Karpas-422 (cell line): ENCODE data around the gene ROBO1. TPM values are rescaled to one million over a fixed set of nuclear protein-coding genes. Genes with fewer than 3 reads are reported as not detected.

Source experiments
- DNase-seq: peaks from one replicate; pipeline ENCODE4 v3.0.0-alpha.2; 2015
- H2AFZ ChIP-seq: fragments of 200-600 bp; sonication (generic); 2 replicates; pipeline ENCODE4 v1.6.1; 2014; ENCODE audit warnings: antibody characterized with exemption, low read length, mixed read lengths
- H3K27ac ChIP-seq: fragments of 200-600 bp; sonication (generic); 2 replicates; pipeline ENCODE4 v1.5.1; 2014; ENCODE audit warnings: mild to moderate bottlenecking, low read length, moderate library complexity
- H3K27me3 ChIP-seq: fragments of 200-600 bp; sonication (generic); 2 replicates; pipeline ENCODE4 v1.6.1; 2014; ENCODE audit warnings: low read length, mixed read lengths
- H3K36me3 ChIP-seq: fragments of 200-600 bp; sonication (generic); 2 replicates; pipeline ENCODE4 v1.6.1; 2014; ENCODE audit warnings: low read length, mixed read lengths; ENCODE audit not compliant: insufficient read depth
- H3K4me1 ChIP-seq: fragments of 200-600 bp; sonication (generic); 2 replicates; pipeline ENCODE4 v1.6.1; 2014; ENCODE audit warnings: mild to moderate bottlenecking, low read length, mixed read lengths
- H3K4me2 ChIP-seq: fragments of 200-600 bp; sonication (generic); 2 replicates; pipeline ENCODE4 v1.6.1; 2014; ENCODE audit warnings: low read length, low read depth, mild to moderate bottlenecking; ENCODE audit not compliant: poor library complexity, severe bottlenecking
- H3K4me3 ChIP-seq: fragments of 200-600 bp; sonication (generic); 2 replicates; pipeline ENCODE4 v1.5.1; 2014; ENCODE audit warnings: mild to moderate bottlenecking, antibody characterized with exemption, low read length, mixed read lengths
- H3K79me2 ChIP-seq: fragments of 200-600 bp; sonication (generic); 2 replicates; pipeline ENCODE4 v1.6.1; 2014; ENCODE audit warnings: mild to moderate bottlenecking, low read length, mixed read lengths
- H3K9ac ChIP-seq: fragments of 200-600 bp; sonication (generic); 2 replicates; pipeline ENCODE4 v1.6.0; 2014; ENCODE audit warnings: low read length
- H3K9me2 ChIP-seq: fragments of 200-600 bp; sonication (generic), shearing (Covaris generic); replicated peaks from 2 replicates; pipeline ENCODE4 v1.6.0; 2014; ENCODE audit warnings: mild to moderate bottlenecking, low read length, moderate library complexity; ENCODE audit not compliant: insufficient read depth
- H3K9me3 ChIP-seq: fragments of 300-700, 200-600 bp; sonication (generic); 2 replicates; pipeline ENCODE4 v1.6.1; 2014; ENCODE audit warnings: low read length, mixed read lengths
- H4K20me1 ChIP-seq: fragments of 200-600 bp; sonication (generic); 2 replicates; pipeline ENCODE4 v1.6.1; 2014; ENCODE audit warnings: mild to moderate bottlenecking, antibody characterized with exemption, low read length, low read depth; ENCODE audit not compliant: insufficient read depth
- total RNA-seq: library from RNA; depleted of rRNA; stranded (reverse); fragments of >200 nt; shearing (Covaris generic); gene quantifications from 2 replicates; pipeline ENCODE4 v1.2.3, GENCODE V29; 2014; ENCODE audit warnings: low replicate concordance

ROBO1 gene
- total RNA-seq, 1 experiment from 2014 or later, result not detected

- H3K9me3 ChIP-seq, result no peaks in the 10 kb centered on the region
- H4K20me1 ChIP-seq, result no peaks in the 10 kb centered on the region
- H3K79me2 ChIP-seq, result no peaks in the 10 kb centered on the region
- 0 out of 2 replicates have a peak, but pooled peaks cover 3% of the 10 kb centered on the region for H3K27me3 ChIP-seq
- H3K9me2 ChIP-seq, result no peaks in the 10 kb centered on the region
- H3K4me1 ChIP-seq, result no peaks in the 10 kb centered on the region
- H3K9ac ChIP-seq, result no peak overlapping the region
- H3K27ac ChIP-seq, result no peak overlapping the region
- DNase-seq, result no peak
- no peak overlapping the region for H3K4me3 ChIP-seq
- H2AFZ ChIP-seq, result no peak overlapping the region
- no peak overlapping the region for H3K4me2 ChIP-seq
- no peaks in the 10 kb centered on the region for H3K36me3 ChIP-seq
Measured at GRCh38 chr3:78871048-78871447, 896.8 kb downstream of the ROBO1 start.

- no peaks in the 10 kb centered on the region for H3K9me2 ChIP-seq
- H3K36me3 ChIP-seq, result no peaks in the 10 kb centered on the region
- H3K79me2 ChIP-seq, result no peaks in the 10 kb centered on the region
- no peak overlapping the region for H3K27ac ChIP-seq
- H3K4me3 ChIP-seq, result no peak overlapping the region
- no peak overlapping the region for H3K9ac ChIP-seq
- DNase-seq, result no peak
- H2AFZ ChIP-seq, result no peak overlapping the region
- no peaks in the 10 kb centered on the region for H4K20me1 ChIP-seq
- H3K27me3 ChIP-seq, result 0 out of 2 replicates have a peak, but pooled peaks cover 3% of the 10 kb centered on the region
- H3K4me2 ChIP-seq, result no peak overlapping the region
- no peaks in the 10 kb centered on the region for H3K4me1 ChIP-seq
- H3K9me3 ChIP-seq, result no peaks in the 10 kb centered on the region
Measured at GRCh38 chr3:78870484-78870883, 897.3 kb downstream of the ROBO1 start.

- no peak overlapping the region for H3K4me2 ChIP-seq
Measured at GRCh38 chr3:78868570-78868969, 899.2 kb downstream of the ROBO1 start.

GRCh38 chr3:78867409-78868372 is 900.1 kb downstream of the ROBO1 start:
- Histone ChIP-seq H3K4me2 (no peak overlapping the region), H3K27me3 (0 out of 2 replicates have a peak, but pooled peaks cover 3% of the 10 kb centered on the region), H3K36me3 (no peaks in the 10 kb centered on the region), H3K9me3 (no peaks in the 10 kb centered on the region), H3K27ac (no peak overlapping the region), H3K9ac (no peak overlapping the region), H2AFZ (no peak overlapping the region), H3K4me3 (no peak overlapping the region), H3K79me2 (no peaks in the 10 kb centered on the region), H4K20me1 (no peaks in the 10 kb centered on the region), H3K9me2 (no peaks in the 10 kb centered on the region), H3K4me1 (no peaks in the 10 kb centered on the region)
- DNase-seq, result no peak

More at GRCh38 chr3:78868570-78868969, 899.2 kb downstream of the ROBO1 start:
- H3K27ac ChIP-seq, result no peak overlapping the region
- no peak overlapping the region for H3K9ac ChIP-seq
- no peaks in the 10 kb centered on the region for H3K79me2 ChIP-seq
- no peaks in the 10 kb centered on the region for H3K4me1 ChIP-seq
- H3K4me3 ChIP-seq, result no peak overlapping the region
- no peaks in the 10 kb centered on the region for H3K36me3 ChIP-seq
- H4K20me1 ChIP-seq, result no peaks in the 10 kb centered on the region
- no peaks in the 10 kb centered on the region for H3K9me3 ChIP-seq
- no peak for DNase-seq
- H2AFZ ChIP-seq, result no peak overlapping the region
- no peaks in the 10 kb centered on the region for H3K9me2 ChIP-seq
- 0 out of 2 replicates have a peak, but pooled peaks cover 3% of the 10 kb centered on the region for H3K27me3 ChIP-seq

- no peak overlapping the region for H3K4me2 ChIP-seq
Measured at GRCh38 chr3:78863306-78864203, 904.2 kb downstream of the ROBO1 start.

GRCh38 chr3:78861156-78861555 is 906.6 kb downstream of the ROBO1 start:
- no peak overlapping the region for H2AFZ ChIP-seq
- no peak for DNase-seq
- no peaks in the 10 kb centered on the region for H3K27me3 ChIP-seq
- H3K4me3 ChIP-seq, result no peak overlapping the region
- H3K4me2 ChIP-seq, result no peak overlapping the region
- no peaks in the 10 kb centered on the region for H3K9me3 ChIP-seq
- no peak overlapping the region for H3K9ac ChIP-seq
- no peaks in the 10 kb centered on the region for H3K4me1 ChIP-seq
- H3K9me2 ChIP-seq, result no peaks in the 10 kb centered on the region
- H3K36me3 ChIP-seq, result no peaks in the 10 kb centered on the region
- H3K79me2 ChIP-seq, result no peaks in the 10 kb centered on the region
- H3K27ac ChIP-seq, result no peak overlapping the region
- no peaks in the 10 kb centered on the region for H4K20me1 ChIP-seq

More at GRCh38 chr3:78863306-78864203, 904.2 kb downstream of the ROBO1 start:
- no peaks in the 10 kb centered on the region for H3K79me2 ChIP-seq
- no peaks in the 10 kb centered on the region for H3K9me3 ChIP-seq
- no peaks in the 10 kb centered on the region for H3K4me1 ChIP-seq
- no peak overlapping the region for H3K27ac ChIP-seq
- no peaks in the 10 kb centered on the region for H4K20me1 ChIP-seq
- H3K9ac ChIP-seq, result no peak overlapping the region
- H3K4me3 ChIP-seq, result no peak overlapping the region
- H3K36me3 ChIP-seq, result no peaks in the 10 kb centered on the region
- no peaks in the 10 kb centered on the region for H3K27me3 ChIP-seq
- DNase-seq, result no peak
- no peak overlapping the region for H2AFZ ChIP-seq
- no peaks in the 10 kb centered on the region for H3K9me2 ChIP-seq

- Histone ChIP-seq H3K79me2 (no peaks in the 10 kb centered on the region), H3K27ac (no peak overlapping the region), H3K9ac (no peak overlapping the region), H3K36me3 (no peaks in the 10 kb centered on the region), H3K4me1 (no peaks in the 10 kb centered on the region), H3K4me3 (no peak overlapping the region), H4K20me1 (no peaks in the 10 kb centered on the region), H3K4me2 (no peak overlapping the region), H3K9me3 (no peaks in the 10 kb centered on the region), H2AFZ (no peak overlapping the region), H3K9me2 (no peaks in the 10 kb centered on the region), H3K27me3 (no peaks in the 10 kb centered on the region)
- no peak for DNase-seq
Measured at GRCh38 chr3:78860567-78860966, 907.2 kb downstream of the ROBO1 start.

- H3K36me3 ChIP-seq, result no peaks in the 10 kb centered on the region
- no peak for DNase-seq
- no peaks in the 10 kb centered on the region for H4K20me1 ChIP-seq
- H3K79me2 ChIP-seq, result no peaks in the 10 kb centered on the region
- no peak overlapping the region for H2AFZ ChIP-seq
- H3K4me2 ChIP-seq, result no peak overlapping the region
- H3K9me3 ChIP-seq, result no peaks in the 10 kb centered on the region
- no peak overlapping the region for H3K9ac ChIP-seq
- no peaks in the 10 kb centered on the region for H3K9me2 ChIP-seq
- H3K27me3 ChIP-seq, result no peaks in the 10 kb centered on the region
- H3K4me1 ChIP-seq, result no peaks in the 10 kb centered on the region
- no peak overlapping the region for H3K4me3 ChIP-seq
- no peak overlapping the region for H3K27ac ChIP-seq
Measured at GRCh38 chr3:78858910-78859309, 908.9 kb downstream of the ROBO1 start.
